ENCODE data around the gene SOCS1. TPM values are rescaled to one million over a fixed set of nuclear protein-coding genes. Genes with fewer than 3 reads are reported as not detected.

SOCS1 gene
- total and polyA plus RNA-seq, 3 experiments from 2014 or later, result 17.1 to 144 (median 128) TPM

GRCh38 chr16:11298143-11298900 lies 42.3 kb upstream of the SOCS1 start:
- peaks cover 4 to 8% of the 10 kb centered on the region in 2 donors for H3K27me3 Mint-ChIP-seq
- H3K36me3 Mint-ChIP-seq, result no peaks in the 10 kb centered on the region
- peaks cover 12 to 24% (median 20%) of the 10 kb centered on the region in 3 donors for H3K4me1 Mint-ChIP-seq
- no peaks in the 10 kb centered on the region for H3K9me3 ChIP-seq (ENCODE audit: low read length)
- POLR2A ChIA-PET, result interaction anchor here (2.2 kb wide), 1 partner anchor 43 kb away, joined by 6 read pairs; the partner anchor contains the start of gene SOCS1
- no peak overlapping the region for H3K4me3 ChIP-seq (ENCODE audit: low read length)
- CTCF ChIA-PET, result interaction anchor here (0.7 to 3.5 kb wide), 14 partner anchors 12 to 342 kb away, joined by 3 to 18 read pairs (median 4); partner anchors contain the start of gene SOCS1
- H3K9me3 Mint-ChIP-seq, result no peaks in the 10 kb centered on the region
- H3K36me3 ChIP-seq (ENCODE audit: insufficient read depth, low read length), result no peaks in the 10 kb centered on the region
- peaks cover 22% of the 10 kb centered on the region for H3K4me1 ChIP-seq (ENCODE audit: insufficient read depth, low read length)
- no peaks in the 10 kb centered on the region for H3K27me3 ChIP-seq (ENCODE audit: insufficient read depth, low read length, poor library complexity, severe bottlenecking)
- H3K27ac Mint-ChIP-seq, result no peak overlapping the region
- H3K27ac ChIP-seq (ENCODE audit: low read depth, low read length), result no peak overlapping the region
- H3K4me3 Mint-ChIP-seq, result peak overlapping the region in 5 of 7 donors; percentile 28 to 86 (median 74)
- no peak for DNase-seq

GRCh38 chr16:11297492-11298142 lies 41.6 kb upstream of the SOCS1 start:
- H3K27me3 ChIP-seq (ENCODE audit: insufficient read depth, low read length, poor library complexity, severe bottlenecking), result no peaks in the 10 kb centered on the region
- peak overlapping the region; percentile 15 for H3K4me3 ChIP-seq (ENCODE audit: low read length)
- H3K36me3 Mint-ChIP-seq, result no peaks in the 10 kb centered on the region
- peaks cover 22% of the 10 kb centered on the region for H3K4me1 ChIP-seq (ENCODE audit: insufficient read depth, low read length)
- H3K9me3 Mint-ChIP-seq, result no peaks in the 10 kb centered on the region
- H3K36me3 ChIP-seq (ENCODE audit: insufficient read depth, low read length), result no peaks in the 10 kb centered on the region
- ChIA-PET CTCF (interaction anchor here (0.6 to 3.5 kb wide), 17 partner anchors 13 to 349 kb away, joined by 3 to 18 read pairs (median 4); partner anchors contain the start of gene SOCS1), POLR2A (interaction anchor here (2.2 kb wide), 1 partner anchor 42 kb away, joined by 6 read pairs; the partner anchor contains the start of gene SOCS1)
- peak; percentile 46 to 80 (median 69) for DNase-seq
- H3K27me3 Mint-ChIP-seq, result peaks cover 7 to 13% of the 10 kb centered on the region in 2 donors
- H3K27ac Mint-ChIP-seq, result peak overlapping the region in 5 of 8 donors; percentile 37 to 87 (median 42)
- peak overlapping the region; percentile 6 for H3K27ac ChIP-seq (ENCODE audit: low read depth, low read length)
- no peaks in the 10 kb centered on the region for H3K9me3 ChIP-seq (ENCODE audit: low read length)
- peaks cover 12 to 24% (median 20%) of the 10 kb centered on the region in 3 donors for H3K4me1 Mint-ChIP-seq
- peak overlapping the region in 6 of 7 donors; percentile 65 to 86 (median 72) for H3K4me3 Mint-ChIP-seq

- Mint-ChIP-seq H3K27me3 (peaks cover 7 to 13% of the 10 kb centered on the region in 2 donors), H3K27ac (peak overlapping the region in 4 of 8 donors; percentile 37 to 87 (median 41)), H3K36me3 (no peaks in the 10 kb centered on the region), H3K4me3 (peak overlapping the region in 6 of 7 donors; percentile 65 to 86 (median 72)), H3K9me3 (no peaks in the 10 kb centered on the region), H3K4me1 (peaks cover 12 to 24% (median 20%) of the 10 kb centered on the region in 3 donors)
- no peak overlapping the region for H3K27ac ChIP-seq (ENCODE audit: low read depth, low read length)
- ChIA-PET POLR2A (interaction anchor here (2.2 kb wide), 1 partner anchor 41 kb away, joined by 6 read pairs; the partner anchor contains the start of gene SOCS1), CTCF (interaction anchor here (0.6 to 3.5 kb wide), 14 partner anchors 16 to 348 kb away, joined by 3 to 18 read pairs (median 4); partner anchors contain the start of gene SOCS1)
- no peak for DNase-seq
- H3K4me3 ChIP-seq (ENCODE audit: low read length), result peak overlapping the region; percentile 15
- H3K27me3 ChIP-seq (ENCODE audit: insufficient read depth, low read length, poor library complexity, severe bottlenecking), result no peaks in the 10 kb centered on the region
- H3K9me3 ChIP-seq (ENCODE audit: low read length), result no peaks in the 10 kb centered on the region
- peaks cover 22% of the 10 kb centered on the region for H3K4me1 ChIP-seq (ENCODE audit: insufficient read depth, low read length)
- H3K36me3 ChIP-seq (ENCODE audit: insufficient read depth, low read length), result no peaks in the 10 kb centered on the region
Observed at GRCh38 chr16:11296706-11297491, 40.9 kb upstream of the SOCS1 start.

- Histone ChIP-seq H3K4me1 (ENCODE audit: insufficient read depth, low read length) (peaks cover 22% of the 10 kb centered on the region), H3K9me3 (ENCODE audit: low read length) (no peaks in the 10 kb centered on the region), H3K27ac (ENCODE audit: low read depth, low read length) (no peak overlapping the region), H3K36me3 (ENCODE audit: insufficient read depth, low read length) (no peaks in the 10 kb centered on the region), H3K27me3 (ENCODE audit: insufficient read depth, low read length, poor library complexity, severe bottlenecking) (peaks cover 3% of the 10 kb centered on the region), H3K4me3 (ENCODE audit: low read length) (no peak overlapping the region)
- H3K4me1 Mint-ChIP-seq, result peaks cover 12 to 24% (median 20%) of the 10 kb centered on the region in 3 donors
- no peak overlapping the region for H3K27ac Mint-ChIP-seq
- H3K36me3 Mint-ChIP-seq, result no peaks in the 10 kb centered on the region
- no peak overlapping the region for H3K4me3 Mint-ChIP-seq
- H3K27me3 Mint-ChIP-seq, result peaks cover 8 to 17% of the 10 kb centered on the region in 2 donors
- H3K9me3 Mint-ChIP-seq, result no peaks in the 10 kb centered on the region
- ChIA-PET POLR2A (interaction anchor here (2.2 kb wide), 1 partner anchor 41 kb away, joined by 6 read pairs; the partner anchor contains the start of gene SOCS1), CTCF (interaction anchor here (1.8 to 3.5 kb wide), 3 partner anchors 16 to 324 kb away, joined by 8 to 18 read pairs (median 11); partner anchors contain the start of gene SOCS1)
- DNase-seq, result no peak
Observed at GRCh38 chr16:11296351-11296705, 40.3 kb upstream of the SOCS1 start.

GRCh38 chr16:11295672-11296071 lies 39.7 kb upstream of the SOCS1 start:
- Mint-ChIP-seq H3K4me3 (no peak overlapping the region), H3K9me3 (no peaks in the 10 kb centered on the region), H3K27me3 (peaks cover 11 to 20% of the 10 kb centered on the region in 2 donors), H3K27ac (peak overlapping the region in 1 of 8 donors; percentile 14), H3K4me1 (peaks cover 12 to 24% (median 20%) of the 10 kb centered on the region in 3 donors), H3K36me3 (no peaks in the 10 kb centered on the region)
- Histone ChIP-seq H3K27ac (ENCODE audit: low read depth, low read length) (no peak overlapping the region), H3K36me3 (ENCODE audit: insufficient read depth, low read length) (no peaks in the 10 kb centered on the region), H3K4me1 (ENCODE audit: insufficient read depth, low read length) (peaks cover 22% of the 10 kb centered on the region), H3K27me3 (ENCODE audit: insufficient read depth, low read length, poor library complexity, severe bottlenecking) (peaks cover 3% of the 10 kb centered on the region), H3K9me3 (ENCODE audit: low read length) (no peaks in the 10 kb centered on the region), H3K4me3 (ENCODE audit: low read length) (no peak overlapping the region)
- POLR2A ChIA-PET, result no interaction called here
- no peak for DNase-seq
- CTCF ChIA-PET, result no interaction called here

DNA sequence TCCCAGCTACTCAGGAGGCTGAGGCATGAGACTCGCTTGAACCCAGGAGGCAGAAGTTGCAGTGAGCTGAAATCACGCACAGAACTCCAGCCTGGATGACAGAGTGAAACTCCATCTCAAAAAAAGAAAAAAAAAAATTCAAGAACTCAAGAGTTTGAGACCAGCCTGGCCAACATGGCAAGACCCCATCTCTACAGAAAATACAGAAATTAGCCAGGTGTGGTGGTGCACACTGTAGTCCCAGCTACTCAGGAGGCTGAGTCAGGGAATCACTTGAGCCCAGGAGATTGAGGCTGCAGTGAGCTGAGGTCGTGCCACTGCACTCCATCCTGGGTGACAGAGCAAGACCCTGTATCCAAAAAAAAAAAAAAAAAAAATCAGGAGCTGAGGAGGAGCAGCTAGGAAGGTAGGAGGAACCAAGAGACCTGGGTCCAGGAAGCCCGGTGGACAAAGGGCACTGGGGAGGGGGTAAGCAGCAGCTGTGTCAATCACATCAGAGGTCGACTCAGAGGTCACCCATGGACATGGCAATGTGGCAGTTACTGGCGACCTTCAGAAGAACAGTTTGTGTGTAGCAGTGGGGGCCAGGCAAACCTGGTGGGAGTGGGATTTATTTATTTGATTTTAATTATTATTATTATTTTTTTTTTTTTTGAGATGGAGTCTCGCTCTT lies 36.2 kb upstream of the SOCS1 start:
- no peak overlapping the region for H3K27ac ChIP-seq (ENCODE audit: low read depth, low read length)
- POLR2A ChIA-PET, result interaction anchor here (0.6 kb wide), 2 partner anchors 37 to 462 kb away, joined by 3 to 4 read pairs; no protein-coding TSS in a partner anchor
- H3K4me1 ChIP-seq (ENCODE audit: insufficient read depth, low read length), result peaks cover 9% of the 10 kb centered on the region
- no peaks in the 10 kb centered on the region for H3K36me3 ChIP-seq (ENCODE audit: insufficient read depth, low read length)
- no peaks in the 10 kb centered on the region for H3K9me3 ChIP-seq (ENCODE audit: low read length)
- no peak overlapping the region for H3K27ac Mint-ChIP-seq
- H3K27me3 Mint-ChIP-seq, result peaks cover 17 to 32% of the 10 kb centered on the region in 2 donors
- no peak overlapping the region for H3K4me3 Mint-ChIP-seq
- H3K4me1 Mint-ChIP-seq, result peaks cover 6 to 8% (median 7%) of the 10 kb centered on the region in 3 donors
- peaks cover 3% of the 10 kb centered on the region for H3K27me3 ChIP-seq (ENCODE audit: insufficient read depth, low read length, poor library complexity, severe bottlenecking)
- DNase-seq, result no peak
- CTCF ChIA-PET, result interaction anchor here (0.7 to 1.3 kb wide), 2 partner anchors 64 to 328 kb away, joined by 3 to 4 read pairs; no protein-coding TSS in a partner anchor
- H3K36me3 Mint-ChIP-seq, result peaks cover 0 to 4% (median 0%) of the 10 kb centered on the region in 3 donors
- no peak overlapping the region for H3K4me3 ChIP-seq (ENCODE audit: low read length)
- H3K9me3 Mint-ChIP-seq, result no peaks in the 10 kb centered on the region

All from CD8-positive, alpha-beta memory T cell (primary cell).